ENCODE results near the gene FAM210B. TPM values are rescaled to one million over a fixed set of nuclear protein-coding genes. Genes with fewer than 3 reads are reported as not detected.

FAM210B gene
- total and polyA plus RNA-seq, 2 of the 8 experiments (the other 6 are each of a cell fraction or from before 2014, with no cell fraction given): 9.4 to 15.0 TPM

DNA sequence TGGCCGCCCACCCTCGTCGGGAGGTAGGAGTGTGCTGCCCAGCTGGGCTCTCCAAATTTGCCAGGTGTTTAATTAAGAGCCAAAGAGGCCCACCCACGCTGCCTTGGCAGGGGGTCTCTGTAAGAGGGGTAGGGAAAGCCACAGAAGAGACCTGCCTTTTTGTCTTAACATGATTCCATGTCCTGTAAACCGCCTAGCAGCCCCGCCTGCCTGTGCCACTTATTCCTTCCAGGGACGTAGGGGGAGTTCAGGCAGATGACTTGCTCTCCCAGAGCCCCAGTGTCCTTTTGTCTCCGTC lies 2.1 kb downstream of the FAM210B start:
- WGBS, 2 experiments (ENCODE audit: extremely low coverage in 1 of 2, insufficient coverage in 1 of 2, insufficient read length in 1 of 2, insufficient replicate concordance in 2 of 2, low coverage in 1 of 2, low lambda C conversion rate in 2 of 2, missing lambda C conversion rate in 1 of 2): 74% methylated on average over 8 of the region's 8 CpGs; no CpG with 5 or more reads in 1 of the 2 experiments
- Histone ChIP-seq H3K23ac (ENCODE audit: insufficient read length) (no peak overlapping the region), H3K4ac (replicated peaks; ENCODE audit: insufficient read length, low read depth, low read length) (no peak overlapping the region), H3K4me1 (replicated peaks in 1 of 4; ENCODE audit: control insufficient read depth in 3 of 4, insufficient read depth in 4 of 4, low read length in 3 of 4) (peaks cover 4 to 11% (median 6%) of the 10 kb centered on the region in 4 experiments), H3K4me2 (ENCODE audit: insufficient read depth in 1 of 2, low read depth in 2 of 2, low read length in 2 of 2) (peak overlapping the region in 1 of 2 experiments; percentile 66; a peak in 1 of 4 replicates), H4K20me1 (replicated peaks in 1 of 2; ENCODE audit: control insufficient read depth in 1 of 2, insufficient read depth in 2 of 2, low read length in 2 of 2) (peaks cover 0 to 10% of the 10 kb centered on the region in 2 experiments), H4K91ac (replicated peaks; ENCODE audit: insufficient read length, low read length) (no peak overlapping the region), H3K27ac (ENCODE audit: low read depth, low read length) (no peak overlapping the region), H3K9me3 (ENCODE audit: insufficient read depth in 2 of 2, low read depth in 1 of 2, low read length in 1 of 2) (no peaks in the 10 kb centered on the region), H3K4me3 (ENCODE audit: extremely low read depth in 1 of 4, insufficient read depth in 2 of 4, low read depth in 3 of 4, low read length in 4 of 4) (no peak overlapping the region; a peak in 1 of 8 replicates), H3K27me3 (replicated peaks in 1 of 4; ENCODE audit: control insufficient read depth in 3 of 4, extremely low read depth in 1 of 4, insufficient read depth in 3 of 4, low read length in 3 of 4) (peaks cover 0 to 11% (median 8%) of the 10 kb centered on the region in 4 experiments; a peak in 4 of 7 replicates), H3K14ac (ENCODE audit: insufficient read length) (no peak overlapping the region), H3K9ac (replicated peaks in 1 of 4; ENCODE audit: extremely low read depth in 1 of 4, low read depth in 3 of 4, low read length in 3 of 4) (no peak overlapping the region), H2AFZ (ENCODE audit: low read length) (no peak overlapping the region), H3K79me1 (ENCODE audit: low read depth, low read length) (no peaks in the 10 kb centered on the region), H4K8ac (ENCODE audit: extremely low read depth, insufficient read depth, low read length) (no peak overlapping the region), H2BK120ac (replicated peaks; ENCODE audit: low read depth, low read length) (no peak overlapping the region), H3K56ac (replicated peaks; ENCODE audit: insufficient read length, low read depth, low read length) (no peak overlapping the region), H2BK15ac (ENCODE audit: low read length) (no peak overlapping the region), H2AK5ac (ENCODE audit: low read depth, low read length) (no peak overlapping the region), H2BK20ac (ENCODE audit: low read length) (no peak overlapping the region), H4K5ac (ENCODE audit: insufficient read length, low read depth, low read length) (no peak overlapping the region), H3K23me2 (ENCODE audit: low read depth, low read length) (peaks cover 9% of the 10 kb centered on the region; the same call in 1 of the 2 replicates), H2BK5ac (ENCODE audit: low read depth, low read length) (no peak overlapping the region), H3K18ac (ENCODE audit: extremely low read depth, low read length) (no peak overlapping the region), H3K36me3 (ENCODE audit: control insufficient read depth in 2 of 4, insufficient read depth in 4 of 4, low read length in 3 of 4) (no peaks in the 10 kb centered on the region), H3K79me2 (ENCODE audit: control insufficient read depth in 1 of 2, insufficient read depth in 2 of 2, low read length in 2 of 2) (no peaks in the 10 kb centered on the region), H2BK12ac (ENCODE audit: low read depth, low read length) (no peak overlapping the region)
- FAIRE-seq (no peak), DNase-seq (ENCODE audit: low read depth in 1 of 2, low spot score in 2 of 2) (no peak)
- CTCF ChIA-PET (ENCODE audit: partially characterized antibody): interaction anchor here (0.7 to 0.9 kb wide), 2 partner anchors 17 to 34 kb away, joined by 3 to 4 read pairs; no protein-coding TSS in a partner anchor
- POLR2A ChIA-PET (ENCODE audit: partially characterized antibody): interaction anchor here (0.9 kb wide), 1 partner anchor 31 kb away, joined by 3 read pairs; the partner anchor contains the start of gene AURKA
- TF ChIP-seq EZH2 (IDR thresholded peaks at IDR 0.05; ENCODE audit: low read depth, low read length, severe bottlenecking) (no peak), POLR2A (IDR thresholded peaks at IDR 0.05; ENCODE audit: control extremely low read depth in 1 of 2, low read depth in 2 of 2, low read length in 2 of 2) (no peak), CTBP2 (IDR thresholded peaks at IDR 0.05; ENCODE audit: borderline replicate concordance, insufficient read depth, insufficient read length, low read length) (no peak)

Data from H1 (cell line).